HCT116 (cell line): ENCODE results near the gene DHRS12. TPM values are rescaled to one million over a fixed set of nuclear protein-coding genes. Genes with fewer than 3 reads are reported as not detected.

Experiments used
- ATAC-seq: fragments of 200-7000 bp; cut with Tn5 transposase; 2 replicates; pipeline ENCODE4 v1.9.1; 2020; ENCODE audit warnings: mild to moderate bottlenecking, moderate library complexity
- BruUV-seq: library from RNA; stranded (reverse); fragments of 400-500 nt; replicated peaks from 2 replicates; lab custom pipeline; 2021; lab: Mats Ljungman, UMichigan
- CTCF ChIA-PET: fragments of 300-600 bp; sonication (Branson Sonifier 250); formaldehyde crosslinking; loops from one replicate; lab custom pipeline; 2021; ENCODE audit warnings: antibody characterized with exemption; lab: Charles Lee
- POLR2A ChIA-PET: fragments of 300-600, 350-600 bp; sonication (Branson Sonifier 250); formaldehyde crosslinking; loops from one replicate; lab custom pipeline; 2021; ENCODE audit warnings: antibody characterized with exemption; lab: Charles Lee
- RAD21 ChIA-PET, 2 experiments: fragments of 300-600 bp; sonication (Branson Sonifier 250); formaldehyde crosslinking; loops; one replicate each; lab custom pipeline; 2023; ENCODE audit warnings: low total read pairs in 2 of 2; ENCODE audit not compliant: uncharacterized antibody in 2 of 2, unreplicated experiment in 2 of 2, low non-redundant PET in 1 of 2; lab: Charles Lee
- DNase-seq: peaks from one replicate; pipeline ENCODE4 v3.0.0-alpha.2; 2010; ENCODE audit warnings: low read depth, low spot score
- H2AFZ ChIP-seq: fragments of 200-600 bp; shearing (Covaris generic), sonication (generic); 2 replicates; pipeline ENCODE4 v1.6.1; 2017; ENCODE audit warnings: low read depth, mixed run types, mixed read lengths, antibody characterized with exemption, low read length; ENCODE audit not compliant: poor library complexity, severe bottlenecking
- H3K27ac ChIP-seq: 2 replicates; pipeline ENCODE4 v1.5.1; 2012; ENCODE audit warnings: low read depth, low read length
- H3K27me3 ChIP-seq: fragments of 200-600 bp; sonication (generic); 2 replicates; pipeline ENCODE4 v1.6.1; 2016; ENCODE audit warnings: mixed run types, low read length, mixed read lengths; ENCODE audit not compliant: insufficient read depth
- H3K36me3 ChIP-seq, 2 experiments: fragments of 200-500 bp in 1 of 2; fragments of 200-600 bp in 1 of 2; sonication (Bioruptor generic) in 1 of 2; sonication (generic) in 1 of 2; 2 replicates each; pipeline versions ENCODE4 v1.5.1 to v1.6.1; 2014 to 2016; ENCODE audit warnings: low read length in 2 of 2, inconsistent platforms in 1 of 2, mixed read lengths in 1 of 2, mixed run types in 1 of 2; ENCODE audit not compliant: insufficient read depth in 2 of 2, control insufficient read depth in 1 of 2
- H3K4me1 ChIP-seq, 2 experiments: fragments of 200-600 bp in 1 of 2; sonication (generic) in 1 of 2; 2 replicates each; pipeline versions ENCODE4 v1.5.1 to v1.6.1; 2012 to 2017; ENCODE audit warnings: low read length in 2 of 2, inconsistent platforms in 1 of 2, mild to moderate bottlenecking in 1 of 2, mixed read lengths in 1 of 2, mixed run types in 1 of 2, moderate library complexity in 1 of 2; ENCODE audit not compliant: insufficient read depth in 2 of 2, control insufficient read depth in 1 of 2
- H3K4me2 ChIP-seq: fragments of 200-600 bp; sonication (generic); 2 replicates; pipeline ENCODE4 v1.6.1; 2017; ENCODE audit warnings: mixed run types, low read length, mixed read lengths
- H3K4me3 ChIP-seq, 2 experiments: fragments of 200-600 bp in 1 of 2; sonication (generic) in 1 of 2; replicated peaks in 1 of 2; 2 replicates each; pipeline ENCODE4 v1.5.1; 2011 to 2016; ENCODE audit warnings: low read length in 2 of 2, control low read depth in 1 of 2, low read depth in 1 of 2, mild to moderate bottlenecking in 1 of 2, mixed read lengths in 1 of 2, mixed run types in 1 of 2
- H3K79me2 ChIP-seq: fragments of 200-600 bp; sonication (generic); 2 replicates; pipeline ENCODE4 v1.6.1; 2017; ENCODE audit warnings: mild to moderate bottlenecking, mixed run types, low read length, moderate library complexity, mixed read lengths; ENCODE audit not compliant: insufficient read depth
- H3K9ac ChIP-seq: fragments of 200-600 bp; sonication (generic); 2 replicates; pipeline ENCODE4 v1.6.1; 2016; ENCODE audit warnings: low read length, mixed read lengths
- H3K9me2 ChIP-seq: fragments of 200-600 bp; sonication (generic), shearing (Covaris generic); 2 replicates; pipeline ENCODE4 v1.6.1; 2017; ENCODE audit warnings: mixed run types, mild to moderate bottlenecking, moderate library complexity; ENCODE audit not compliant: insufficient read depth
- H3K9me3 ChIP-seq, 2 experiments: fragments of 200-500 bp in 1 of 2; fragments of 200-600 bp in 1 of 2; sonication (Bioruptor generic) in 1 of 2; sonication (generic) in 1 of 2; 2 replicates each; pipeline ENCODE4 v1.6.1; 2014 to 2017; ENCODE audit warnings: low read length in 2 of 2, mixed read lengths in 2 of 2, inconsistent platforms in 1 of 2, low read depth in 1 of 2, mild to moderate bottlenecking in 1 of 2, mixed run types in 1 of 2, moderate library complexity in 1 of 2; ENCODE audit not compliant: control insufficient read depth in 1 of 2, insufficient read depth in 1 of 2
- H4K20me1 ChIP-seq: fragments of 200-600 bp; sonication (generic), shearing (Covaris generic); 2 replicates; pipeline ENCODE4 v1.6.1; 2017; ENCODE audit warnings: mixed run types, mild to moderate bottlenecking, moderate library complexity; ENCODE audit not compliant: insufficient read depth
- ATF3 ChIP-seq: IDR thresholded peaks from 2 replicates; pipeline ENCODE4 v1.6.1; 2012
- EGR1 ChIP-seq: IDR thresholded peaks from 2 replicates; pipeline ENCODE4 v1.6.1; 2012; ENCODE audit warnings: low read depth
- ELF1 ChIP-seq: IDR thresholded peaks from 2 replicates; pipeline ENCODE4 v1.6.1; 2012; ENCODE audit warnings: low read depth, borderline replicate concordance
- EZH2 ChIP-seq: fragments of 200-600 bp; sonication (generic); IDR thresholded peaks from 2 replicates; pipeline ENCODE4 v1.6.1; 2017; ENCODE audit warnings: antibody characterized with exemption, mixed run types
- FOSL1 ChIP-seq: IDR thresholded peaks from 2 replicates; pipeline ENCODE4 v1.6.1; 2012; ENCODE audit warnings: low read depth
- JUND ChIP-seq: IDR thresholded peaks from 2 replicates; pipeline ENCODE4 v1.6.1; 2012
- MAX ChIP-seq: IDR thresholded peaks from 2 replicates; pipeline ENCODE4 v1.6.1; 2012
- POLR2A ChIP-seq: IDR thresholded peaks from 2 replicates; pipeline ENCODE4 v1.7.0; 2011; ENCODE audit warnings: borderline replicate concordance; ENCODE audit not compliant: insufficient read depth, insufficient read length; ENCODE audit errors: extremely low read depth
- RAD21 ChIP-seq: IDR thresholded peaks from 2 replicates; pipeline ENCODE4 v1.6.1; 2012; ENCODE audit warnings: low read depth, mild to moderate bottlenecking
- REST ChIP-seq: IDR thresholded peaks from 2 replicates; pipeline ENCODE4 v1.6.1; 2012; ENCODE audit warnings: low read depth
- SRF ChIP-seq: IDR thresholded peaks from 2 replicates; pipeline ENCODE4 v1.6.1; 2012; ENCODE audit warnings: low read depth
- TCF7L2 ChIP-seq: IDR thresholded peaks from 2 replicates; pipeline ENCODE4 v1.7.0; 2011; ENCODE audit warnings: borderline replicate concordance, inconsistent platforms; ENCODE audit not compliant: insufficient read depth, insufficient read length; ENCODE audit errors: extremely low read depth
- YY1 ChIP-seq: IDR thresholded peaks from 2 replicates; pipeline ENCODE4 v1.6.1; 2011; ENCODE audit warnings: low read length, low read depth, moderate library complexity, mild to moderate bottlenecking; ENCODE audit not compliant: insufficient replicate concordance; ENCODE audit errors: extremely low read depth
- ZFX ChIP-seq: fragments of 450-650 bp; IDR thresholded peaks from 2 replicates; pipeline ENCODE4 v1.6.1; 2017
- intact Hi-C: fragments of 100-400 bp; cut with micrococcal nuclease; formaldehyde crosslinking; loops from 2 replicates; pipeline ENCODE4 v1.10.0; 2022
- total RNA-seq: library from RNA; stranded (reverse); gene quantifications from one replicate; pipeline ENCODE4 v1.2.1, GENCODE V29; 2021; ENCODE audit not compliant: unreplicated experiment

Gene DHRS12
- total RNA-seq, 1 experiment from 2014 or later: 3.9 TPM

GRCh38 chr13:51764184-51765141 is 39.5 kb downstream of the DHRS12 start:
- Histone ChIP-seq H2AFZ (no peak overlapping the region), H3K9me2 (no peaks in the 10 kb centered on the region), H3K9ac (no peak overlapping the region), H3K4me3 (no peak overlapping the region), H3K4me1 (peaks cover 5% of the 10 kb centered on the region in 2 experiments; a peak in 2 of 4 replicates), H4K20me1 (no peaks in the 10 kb centered on the region), H3K4me2 (0 out of 2 replicates have a peak overlapping the region, but pooled peaks have one; percentile 25), H3K9me3 (no peaks in the 10 kb centered on the region), H3K79me2 (no peaks in the 10 kb centered on the region), H3K27me3 (no peaks in the 10 kb centered on the region), H3K36me3 (no peaks in the 10 kb centered on the region; a peak in 1 of 4 replicates), H3K27ac (no peak overlapping the region)
- TF ChIP-seq YY1 (no peak), ZFX (no peak), JUND (no peak)
- DNase-seq (no peak), ATAC-seq (peak; percentile 36; the same call in 1 of the 2 replicates)
- BruUV-seq: no TSS peak
- intact Hi-C loops: no loop called here
- RAD21 ChIA-PET: no interaction called here
- CTCF ChIA-PET: no interaction called here
- POLR2A ChIA-PET: interaction anchor here (1.1 kb wide), 1 partner anchor 311 kb away, joined by 3 read pairs; the partner anchor contains the start of gene INTS6

- H3K9ac ChIP-seq: no peak overlapping the region
- H3K36me3 ChIP-seq: no peaks in the 10 kb centered on the region; a peak in 1 of 4 replicates
- no peak overlapping the region for H3K4me2 ChIP-seq
- no peaks in the 10 kb centered on the region for H3K9me2 ChIP-seq
- DNase-seq: no peak
- H4K20me1 ChIP-seq: no peaks in the 10 kb centered on the region
- H3K27ac ChIP-seq: no peak overlapping the region
- H2AFZ ChIP-seq: no peak overlapping the region
- H3K4me1 ChIP-seq: peaks cover 5% of the 10 kb centered on the region in 2 experiments; a peak in 2 of 4 replicates
- BruUV-seq: no TSS peak
- POLR2A ChIA-PET: interaction anchor here (1.1 kb wide), 1 partner anchor 310 kb away, joined by 3 read pairs; the partner anchor contains the start of gene INTS6
- H3K79me2 ChIP-seq: no peaks in the 10 kb centered on the region
- H3K4me3 ChIP-seq: no peak overlapping the region
- H3K9me3 ChIP-seq: no peaks in the 10 kb centered on the region
- CTCF ChIA-PET: no interaction called here
- no peaks in the 10 kb centered on the region for H3K27me3 ChIP-seq
- intact Hi-C loops: no loop called here
- ATAC-seq: no peak
- RAD21 ChIA-PET: no interaction called here
- TF ChIP-seq REST (no peak), ATF3 (no peak), SRF (no peak), TCF7L2 (no peak), MAX (no peak), FOSL1 (no peak), EZH2 (no peak), ELF1 (no peak), POLR2A (no peak), EGR1 (no peak), RAD21 (no peak), YY1 (no peak)
These were observed 40.5 kb downstream of the DHRS12 start for GRCh38 chr13:51763486-51763885.
